ENCODE measurements around the gene CD6.

CD6 gene

DNA sequence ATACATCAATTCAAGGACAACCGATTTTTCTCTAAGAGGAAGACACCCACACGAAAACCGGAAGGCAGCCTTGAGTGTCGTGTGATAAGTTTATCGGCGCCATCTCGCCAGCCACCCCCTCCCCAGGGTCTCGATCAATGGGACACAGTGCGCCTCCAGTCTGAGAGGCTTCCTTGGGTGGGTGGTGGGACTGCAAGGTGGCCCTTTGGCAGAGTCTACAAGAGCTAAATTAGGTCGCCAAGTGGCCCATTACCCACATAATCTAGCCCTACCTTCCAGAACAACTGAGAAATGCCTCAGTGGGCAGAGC, 64.0 kb downstream of the CD6 start:
- no peak overlapping the region for H3K4me3 ChIP-seq (ENCODE audit: low read depth, low read length)
- no peak for TF ChIP-seq CTCF (IDR thresholded peaks at IDR 0.05; ENCODE audit: borderline replicate concordance, insufficient read depth, low read depth, low read length)

GRCh38 chr11:61037441-61038093, 66.1 kb downstream of the CD6 start:
- TF ChIP-seq CTCF (IDR thresholded peaks at IDR 0.05; ENCODE audit: borderline replicate concordance, insufficient read depth, low read depth, low read length): no peak
- H3K4me3 ChIP-seq (ENCODE audit: low read depth, low read length): no peak overlapping the region

DNA sequence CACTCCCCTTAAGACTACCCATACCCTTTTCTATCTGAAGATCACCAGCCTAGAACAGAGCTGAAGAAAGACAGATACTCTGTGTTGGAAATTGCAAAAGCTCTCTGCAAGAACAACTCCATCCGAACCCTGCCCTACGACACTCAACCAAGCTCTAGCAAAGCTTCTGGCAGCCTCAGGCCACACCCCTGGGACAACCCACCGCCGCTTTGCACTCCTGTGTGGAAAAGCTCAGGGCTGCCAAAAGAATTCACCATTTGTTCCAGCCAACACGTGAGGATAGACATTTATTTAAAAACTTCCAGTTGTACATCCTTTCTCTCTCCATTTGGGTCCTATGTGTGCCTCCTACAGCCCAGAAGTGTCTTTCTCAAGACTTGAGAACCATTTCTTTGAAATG, 68.4 kb downstream of the CD6 start:
- TF ChIP-seq CTCF (IDR thresholded peaks at IDR 0.05; ENCODE audit: borderline replicate concordance, insufficient read depth, low read depth, low read length): no peak
- H3K4me3 ChIP-seq (ENCODE audit: low read depth, low read length): no peak overlapping the region

- H3K4me3 ChIP-seq (ENCODE audit: low read depth, low read length): peak overlapping the region; percentile 60
Measured at GRCh38 chr11:61041755-61042518, 70.5 kb downstream of the CD6 start.

DNA sequence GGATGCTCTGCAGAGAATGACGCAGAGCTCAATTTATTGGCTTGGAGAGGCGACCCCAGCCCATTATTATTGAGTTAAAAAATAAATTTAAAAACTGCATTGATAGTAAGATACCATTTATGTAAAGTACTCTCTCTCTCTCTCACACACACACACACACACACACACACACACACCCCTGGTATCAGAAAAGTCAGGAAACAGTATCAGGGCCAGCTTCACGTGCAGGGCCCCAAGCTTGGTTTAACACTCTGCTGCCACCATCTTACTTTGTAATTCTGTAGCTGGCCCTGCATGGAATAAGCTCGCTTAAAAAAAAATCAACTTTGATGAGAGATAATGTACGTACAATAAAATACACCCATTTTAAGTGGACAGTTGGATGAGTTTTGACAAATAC, 71.1 kb downstream of the CD6 start:
- no peak for TF ChIP-seq CTCF (IDR thresholded peaks at IDR 0.05; ENCODE audit: borderline replicate concordance, insufficient read depth, low read depth, low read length)
- H3K4me3 ChIP-seq (ENCODE audit: low read depth, low read length): peak overlapping the region; percentile 60

More at GRCh38 chr11:61041755-61042518, 70.5 kb downstream of the CD6 start:
- no peak for TF ChIP-seq CTCF (IDR thresholded peaks at IDR 0.05; ENCODE audit: borderline replicate concordance, insufficient read depth, low read depth, low read length)

GRCh38 chr11:61042961-61043540, 71.6 kb downstream of the CD6 start:
- no peak for TF ChIP-seq CTCF (IDR thresholded peaks at IDR 0.05; ENCODE audit: borderline replicate concordance, insufficient read depth, low read depth, low read length)
- peak overlapping the region; percentile 60 for H3K4me3 ChIP-seq (ENCODE audit: low read depth, low read length)

DNA sequence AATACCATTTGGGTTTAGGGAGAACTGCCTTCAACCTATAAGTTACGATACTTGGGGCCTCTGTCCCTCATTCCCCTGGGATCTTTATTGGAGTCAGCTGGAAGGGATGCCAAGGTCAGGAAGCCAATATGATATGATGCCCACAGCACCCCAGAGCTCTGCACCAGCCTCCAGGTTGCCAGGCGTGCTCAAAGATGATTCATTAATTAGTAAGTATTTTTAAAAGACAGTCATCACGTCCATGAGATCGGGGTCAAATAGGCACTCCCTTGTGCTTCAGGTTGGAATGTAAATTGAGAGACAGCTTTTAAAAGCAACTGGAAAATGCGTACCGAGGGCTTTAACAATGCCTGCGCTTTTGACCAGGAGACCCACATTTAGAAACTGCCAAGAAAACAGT, 73.8 kb downstream of the CD6 start:
- no peak overlapping the region for H3K4me3 ChIP-seq (ENCODE audit: low read depth, low read length)
- no peak for TF ChIP-seq CTCF (IDR thresholded peaks at IDR 0.05; ENCODE audit: borderline replicate concordance, insufficient read depth, low read depth, low read length)

Data from GM12875 (cell line).